CD8-positive, alpha-beta memory T cell (primary cell): ENCODE data around the gene PBXIP1. TPM values are rescaled to one million over a fixed set of nuclear protein-coding genes. Genes with fewer than 3 reads are reported as not detected.

ENCODE experiments used
- CTCF ChIA-PET: fragments of 350-600 bp; sonication (Branson Sonifier 250); formaldehyde crosslinking; loops from one replicate; lab custom pipeline; 2021; ENCODE audit warnings: antibody characterized with exemption; lab: Charles Lee
- POLR2A ChIA-PET: fragments of 350-600 bp; sonication (Branson Sonifier 250); formaldehyde crosslinking; loops from one replicate; lab custom pipeline; 2021; ENCODE audit warnings: antibody characterized with exemption; lab: Charles Lee
- DNase-seq, 5 donors: peaks; one replicate each; pipeline versions ENCODE4 v3.0.0 to v3.0.0-alpha.2; 2020 to 2022; ENCODE audit warnings: mixed read lengths in 1 of 5
- H3K27ac ChIP-seq: one replicate; pipeline ENCODE4 v1.7.0; 2013; ENCODE audit warnings: low read depth, mild to moderate bottlenecking, low read length, moderate library complexity
- H3K27me3 ChIP-seq: 2 replicates; pipeline ENCODE4 v1.7.0; 2013; ENCODE audit warnings: low read length, mild to moderate bottlenecking; ENCODE audit not compliant: insufficient read depth, poor library complexity, severe bottlenecking
- H3K36me3 ChIP-seq: 2 replicates; pipeline ENCODE4 v1.7.0; 2013; ENCODE audit warnings: mild to moderate bottlenecking, low read length, moderate library complexity; ENCODE audit not compliant: insufficient read depth
- H3K4me1 ChIP-seq: 2 replicates; pipeline ENCODE4 v1.7.0; 2013; ENCODE audit warnings: mild to moderate bottlenecking, low read length, moderate library complexity; ENCODE audit not compliant: insufficient read depth
- H3K4me3 ChIP-seq: 2 replicates; pipeline ENCODE4 v1.7.0; 2013; ENCODE audit warnings: mild to moderate bottlenecking, low read length
- H3K9me3 ChIP-seq: 2 replicates; pipeline ENCODE4 v1.7.0; 2013; ENCODE audit warnings: mild to moderate bottlenecking, low read length
- H3K27ac Mint-ChIP-seq, 8 donors: one replicate each; pipeline ENCODE4 v1.8.0; 2020 to 2021; ENCODE audit warnings: mixed read lengths in 8 of 8, mild to moderate bottlenecking in 6 of 8, inconsistent platforms in 3 of 8, moderate library complexity in 3 of 8
- H3K27me3 Mint-ChIP-seq, 2 donors: one replicate each; pipeline ENCODE4 v1.8.0; 2020 to 2021; ENCODE audit warnings: mixed read lengths in 2 of 2, mild to moderate bottlenecking in 1 of 2, moderate library complexity in 1 of 2
- H3K36me3 Mint-ChIP-seq, 3 donors: one replicate each; pipeline ENCODE4 v1.8.0; 2020 to 2021; ENCODE audit warnings: mixed read lengths in 3 of 3, inconsistent platforms in 1 of 3, mild to moderate bottlenecking in 1 of 3
- H3K4me1 Mint-ChIP-seq, 3 donors: one replicate each; pipeline ENCODE4 v1.8.0; 2020 to 2021; ENCODE audit warnings: mixed read lengths in 3 of 3, inconsistent platforms in 1 of 3, mild to moderate bottlenecking in 1 of 3
- H3K4me3 Mint-ChIP-seq, 7 donors: one replicate each; pipeline ENCODE4 v1.8.0; 2020 to 2021; ENCODE audit warnings: mixed read lengths in 7 of 7, mild to moderate bottlenecking in 6 of 7, moderate library complexity in 4 of 7, inconsistent platforms in 2 of 7
- H3K9me3 Mint-ChIP-seq, 5 donors: one replicate each; pipeline ENCODE4 v1.8.0; 2020 to 2022; ENCODE audit warnings: mixed read lengths in 5 of 5, mild to moderate bottlenecking in 3 of 5, moderate library complexity in 2 of 5, inconsistent platforms in 1 of 5
- polyA plus RNA-seq: library from polyadenylated mRNA; unstranded; fragments of 300-500 nt; fragmentation: Illumina TruSeq; gene quantifications from one replicate; pipeline ENCODE4 v1.2.3, GENCODE V29; 2021
- total RNA-seq, 2 experiments: library from RNA; stranded (reverse); gene quantifications; one replicate each; pipeline ENCODE4 v1.2.3, GENCODE V29; 2021

Gene PBXIP1
- total and polyA plus RNA-seq, 3 experiments from 2014 or later = 35.9 to 295 (median 36.1) TPM

DNA sequence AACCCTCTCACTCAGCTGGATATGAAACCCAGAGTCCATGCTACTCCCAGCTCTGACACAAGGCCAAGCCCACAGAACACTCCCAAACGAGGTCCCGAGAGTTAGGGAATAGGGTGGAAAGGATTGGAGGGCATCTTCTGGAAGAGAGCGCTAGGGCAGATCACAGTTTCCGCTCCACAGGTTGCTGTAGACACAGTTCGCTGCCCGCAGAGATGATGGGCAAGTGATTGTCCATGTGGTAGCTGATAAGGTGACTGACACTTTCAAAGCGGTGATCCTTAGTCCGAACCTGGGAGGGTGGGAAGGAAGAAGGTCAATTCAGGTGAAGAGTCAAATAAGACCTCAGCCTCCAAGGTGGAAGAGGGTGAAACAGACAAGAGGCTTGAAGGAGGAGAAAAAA is 7.7 kb upstream of the PBXIP1 start:
- Histone ChIP-seq H3K4me3 (no peak overlapping the region), H3K4me1 (peaks cover 19% of the 10 kb centered on the region), H3K27ac (no peak overlapping the region), H3K9me3 (no peaks in the 10 kb centered on the region), H3K27me3 (no peaks in the 10 kb centered on the region), H3K36me3 (peaks cover 40% of the 10 kb centered on the region)
- Mint-ChIP-seq H3K4me1 (peaks cover 26 to 44% (median 31%) of the 10 kb centered on the region in 3 donors), H3K4me3 (peak overlapping the region in 3 of 7 donors; percentile 3 to 68 (median 41)), H3K27ac (peak overlapping the region in 3 of 8 donors; percentile 65 to 99 (median 79)), H3K27me3 (no peaks in the 10 kb centered on the region), H3K36me3 (peaks cover 0 to 79% (median 8%) of the 10 kb centered on the region in 3 donors), H3K9me3 (no peaks in the 10 kb centered on the region)
- POLR2A ChIA-PET = no interaction called here
- CTCF ChIA-PET = interaction anchor here (1.4 kb wide), 1 partner anchor 11 kb away, joined by 3 read pairs; the partner anchor contains the start of gene CKS1B
- DNase-seq = peak in 1 of 5 donors; percentile 22

- peak in 1 of 5 donors; percentile 19 for DNase-seq
- CTCF ChIA-PET = interaction anchor here (0.7 to 3.7 kb wide), 3 partner anchors 34 to 54 kb away, joined by 3 to 42 read pairs (median 22); no protein-coding TSS in a partner anchor
- Mint-ChIP-seq H3K4me3 (peak overlapping the region; percentile 82 to 92 (median 87)), H3K36me3 (peaks cover 0 to 77% (median 7%) of the 10 kb centered on the region in 3 donors), H3K9me3 (no peaks in the 10 kb centered on the region), H3K27ac (peak overlapping the region; percentile 90 to 99 (median 96)), H3K4me1 (peaks cover 26 to 46% (median 37%) of the 10 kb centered on the region in 3 donors), H3K27me3 (no peaks in the 10 kb centered on the region)
- H3K4me3 ChIP-seq = peak overlapping the region; percentile 64
- H3K27me3 ChIP-seq = no peaks in the 10 kb centered on the region
- peaks cover 19% of the 10 kb centered on the region for H3K4me1 ChIP-seq
- peak overlapping the region; percentile 92 for H3K27ac ChIP-seq
- POLR2A ChIA-PET = no interaction called here
- no peaks in the 10 kb centered on the region for H3K9me3 ChIP-seq
- peaks cover 33% of the 10 kb centered on the region for H3K36me3 ChIP-seq
Observed at GRCh38 chr1:154962795-154963330, 7.0 kb upstream of the PBXIP1 start.

DNA sequence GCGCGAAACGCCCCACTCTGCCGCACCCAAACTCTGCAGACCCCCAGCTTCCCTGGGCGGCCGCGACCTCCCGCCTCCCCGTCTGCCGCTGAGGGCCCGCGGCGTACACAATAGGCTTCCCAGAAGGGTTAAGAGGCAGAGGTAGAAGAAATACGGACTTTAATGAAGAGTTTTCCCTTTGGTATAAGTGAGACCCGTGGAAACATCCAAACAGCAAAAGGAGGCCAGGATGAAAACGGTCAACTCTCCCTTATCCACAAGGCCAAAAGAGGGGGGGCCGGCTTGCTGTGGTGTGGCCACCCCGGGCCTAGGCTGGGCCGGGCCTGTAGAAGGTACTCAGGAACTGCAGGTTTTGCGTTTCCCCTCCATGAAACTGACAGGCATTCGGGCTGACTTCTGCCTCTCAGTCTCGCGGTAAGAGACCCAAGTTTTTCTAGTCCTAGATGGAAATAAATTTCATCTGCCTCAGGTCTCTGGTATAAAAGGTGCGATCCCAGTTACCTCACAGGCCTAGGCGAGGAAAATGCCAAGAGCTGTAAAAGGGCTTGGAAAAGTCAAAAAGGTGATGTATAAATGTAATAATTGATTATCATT is 6.4 kb upstream of the PBXIP1 start:
- H3K4me3 ChIP-seq = peak overlapping the region; percentile 64
- peaks cover 27% of the 10 kb centered on the region for H3K36me3 ChIP-seq
- H3K4me3 Mint-ChIP-seq = peak overlapping the region; percentile 82 to 92 (median 87)
- peaks cover 26 to 52% (median 43%) of the 10 kb centered on the region in 3 donors for H3K4me1 Mint-ChIP-seq
- CTCF ChIA-PET = interaction anchor here (0.7 to 3.7 kb wide), 10 partner anchors 8 to 82 kb away, joined by 3 to 42 read pairs (median 4); partner anchors contain the start of genes CKS1B and SHC1
- DNase-seq = peak in 1 of 5 donors; percentile 48
- POLR2A ChIA-PET = interaction anchor here (1.1 to 1.7 kb wide), 3 partner anchors 12 to 23 kb away, joined by 9 to 11 read pairs (median 10); partner anchors contain the start of genes CKS1B and FLAD1
- peak overlapping the region; percentile 92 for H3K27ac ChIP-seq
- H3K36me3 Mint-ChIP-seq = peaks cover 0 to 76% (median 7%) of the 10 kb centered on the region in 3 donors
- H3K27me3 Mint-ChIP-seq = no peaks in the 10 kb centered on the region
- H3K27ac Mint-ChIP-seq = peak overlapping the region; percentile 90 to 99 (median 96)
- H3K27me3 ChIP-seq = no peaks in the 10 kb centered on the region
- H3K9me3 Mint-ChIP-seq = no peaks in the 10 kb centered on the region
- H3K9me3 ChIP-seq = no peaks in the 10 kb centered on the region
- H3K4me1 ChIP-seq = peaks cover 24% of the 10 kb centered on the region

DNA sequence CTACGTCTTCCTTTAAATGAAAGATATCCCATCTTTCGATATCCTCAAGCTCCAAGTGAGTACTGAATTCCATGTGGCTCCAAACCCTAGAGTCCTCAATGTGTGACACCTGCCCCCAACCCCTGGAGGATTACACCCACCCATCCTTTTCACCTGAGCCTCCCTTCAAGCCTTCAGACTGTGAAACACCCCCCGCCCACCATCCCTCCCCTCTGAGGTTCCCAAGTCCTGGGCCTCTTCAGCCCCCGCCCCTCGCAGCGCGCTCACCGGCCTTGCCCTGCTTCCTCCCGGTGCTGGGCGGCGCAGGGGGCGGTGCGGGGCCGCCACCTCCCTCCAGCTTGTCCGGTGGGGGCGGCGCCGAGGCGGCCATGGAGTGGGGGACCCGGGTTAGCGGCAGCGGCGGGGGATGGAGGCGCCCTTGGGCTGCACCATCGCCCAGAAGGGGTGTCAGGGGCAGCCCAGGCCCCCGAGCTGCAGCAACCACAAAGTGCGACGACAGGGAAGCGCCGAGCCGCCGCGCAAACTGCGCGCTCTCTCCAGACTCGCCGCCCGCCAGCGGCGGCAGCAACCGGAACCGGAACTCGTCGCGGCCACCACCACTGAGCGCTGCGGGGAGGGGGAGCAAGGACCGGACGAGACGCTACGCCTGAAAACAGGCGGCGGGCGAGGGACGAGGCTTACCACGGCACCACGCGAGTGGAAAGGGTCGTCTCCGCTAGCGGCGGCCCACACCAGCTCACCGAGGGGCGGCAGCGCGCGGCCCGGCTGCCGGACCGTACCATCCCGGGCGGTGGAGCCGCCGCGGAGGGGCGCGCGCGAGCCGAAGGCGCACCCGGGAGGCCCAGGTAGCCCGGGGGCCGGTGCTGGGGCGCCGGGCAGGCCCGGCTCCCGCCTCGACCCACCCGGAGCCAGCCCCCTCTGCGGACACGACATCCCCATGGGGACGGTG is 5.6 kb upstream of the PBXIP1 start, which contains the start of gene PYGO2:
Gene PYGO2, minus strand, starts transcription at position 576 of the 949 bp plus-strand sequence. Its CDS starts 206 bp downstream, at position 370.
- H3K4me3 ChIP-seq = peak within 1 kb of the TSS; percentile 64
- H3K9me3 ChIP-seq = no peaks in the 10 kb centered on the region
- peak within 1 kb of the TSS; percentile 94 to 99 (median 98) for H3K27ac Mint-ChIP-seq
- H3K36me3 ChIP-seq = peaks cover 20% of the 10 kb centered on the region
- H3K9me3 Mint-ChIP-seq = no peaks in the 10 kb centered on the region
- H3K36me3 Mint-ChIP-seq = peaks cover 0 to 71% (median 7%) of the 10 kb centered on the region in 3 donors
- peaks cover 0 to 1% of the 10 kb centered on the region in 2 donors for H3K27me3 Mint-ChIP-seq
- peak within 1 kb of the TSS; percentile 92 for H3K27ac ChIP-seq
- peaks cover 31 to 59% (median 49%) of the 10 kb centered on the region in 3 donors for H3K4me1 Mint-ChIP-seq
- peak; percentile 74 to 86 (median 82) for DNase-seq
- H3K4me1 ChIP-seq = peaks cover 30% of the 10 kb centered on the region
- no peaks in the 10 kb centered on the region for H3K27me3 ChIP-seq
- CTCF ChIA-PET = interaction anchor here (0.9 to 3.7 kb wide), 20 partner anchors 9 to 124 kb away, joined by 3 to 42 read pairs (median 4); partner anchors contain the start of genes CKS1B, PMVK and SHC1
- POLR2A ChIA-PET = interaction anchor here (0.8 to 1.7 kb wide), 8 partner anchors 13 to 124 kb away, joined by 3 to 11 read pairs (median 4); partner anchors contain the start of genes CKS1B, FLAD1 and PMVK
- peak within 1 kb of the TSS; percentile 92 to 98 (median 96) for H3K4me3 Mint-ChIP-seq

DNA sequence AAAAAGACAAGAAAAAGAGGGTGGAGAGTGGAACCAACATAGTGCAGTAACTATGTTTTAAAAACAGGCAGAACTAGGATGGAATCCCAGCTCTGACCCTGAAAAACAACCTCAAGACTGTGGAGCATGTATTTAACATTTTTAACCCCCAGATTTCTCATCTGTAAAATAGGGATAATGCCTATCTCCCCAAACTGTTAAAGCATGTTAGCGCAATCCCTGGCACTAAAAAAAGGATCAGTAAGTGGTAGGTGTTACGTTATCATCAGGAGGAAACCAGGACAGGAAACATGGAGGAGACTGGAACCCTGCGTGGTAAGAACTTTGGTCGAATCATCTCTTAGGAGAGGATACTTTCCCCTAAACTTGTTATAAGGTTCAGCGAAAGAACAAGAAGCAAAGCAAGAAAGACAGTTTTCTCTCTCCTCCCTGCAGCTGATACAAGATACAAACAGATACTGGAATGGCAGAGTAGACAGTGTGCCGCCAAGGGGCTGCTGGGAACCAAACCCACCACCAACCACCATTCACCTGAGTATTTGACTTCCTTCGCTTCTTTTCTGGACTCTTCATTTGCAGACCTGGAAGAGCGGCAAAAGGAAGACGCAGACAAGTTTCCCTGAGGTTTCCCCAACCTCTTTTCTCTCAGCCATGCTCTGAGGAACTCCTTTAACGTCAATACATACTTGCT is 4.7 kb upstream of the PBXIP1 start:
- Mint-ChIP-seq H3K36me3 (peaks cover 0 to 70% (median 6%) of the 10 kb centered on the region in 3 donors), H3K27ac (peak overlapping the region; percentile 86 to 99 (median 98)), H3K4me1 (peaks cover 38 to 67% (median 57%) of the 10 kb centered on the region in 3 donors), H3K27me3 (peaks cover 0 to 3% of the 10 kb centered on the region in 2 donors), H3K9me3 (no peaks in the 10 kb centered on the region), H3K4me3 (peak overlapping the region; percentile 92 to 98 (median 96))
- peaks cover 11% of the 10 kb centered on the region for H3K36me3 ChIP-seq
- H3K27me3 ChIP-seq = no peaks in the 10 kb centered on the region
- H3K4me1 ChIP-seq = peaks cover 34% of the 10 kb centered on the region
- CTCF ChIA-PET = interaction anchor here (0.9 to 3.7 kb wide), 13 partner anchors 8 to 101 kb away, joined by 3 to 42 read pairs (median 7); partner anchors contain the start of genes PMVK and SHC1
- POLR2A ChIA-PET = interaction anchor here (0.6 to 1.7 kb wide), 12 partner anchors 13 to 125 kb away, joined by 3 to 11 read pairs (median 4); partner anchors contain the start of genes CKS1B, FLAD1 and PMVK
- H3K9me3 ChIP-seq = no peaks in the 10 kb centered on the region
- peak overlapping the region; percentile 92 for H3K27ac ChIP-seq
- no peak for DNase-seq
- H3K4me3 ChIP-seq = peak overlapping the region; percentile 64

GRCh38 chr1:154959426-154959780 is 3.5 kb upstream of the PBXIP1 start:
- ChIA-PET POLR2A (interaction anchor here (0.6 to 1.2 kb wide), 2 partner anchors 37 to 57 kb away, joined by 3 read pairs; no protein-coding TSS in a partner anchor), CTCF (interaction anchor here (3.7 kb wide), 1 partner anchor 58 kb away, joined by 42 read pairs; no protein-coding TSS in a partner anchor)
- Mint-ChIP-seq H3K4me1 (peaks cover 46 to 78% (median 66%) of the 10 kb centered on the region in 3 donors), H3K36me3 (peaks cover 0 to 69% (median 5%) of the 10 kb centered on the region in 3 donors), H3K9me3 (no peaks in the 10 kb centered on the region), H3K27me3 (peaks cover 0 to 3% of the 10 kb centered on the region in 2 donors), H3K27ac (peak overlapping the region in 3 of 8 donors; percentile 76 to 97 (median 86)), H3K4me3 (peak overlapping the region in 3 of 7 donors; percentile 15 to 96 (median 58))
- DNase-seq = peak in 1 of 5 donors; percentile 43
- peaks cover 6% of the 10 kb centered on the region for H3K36me3 ChIP-seq
- H3K4me1 ChIP-seq = peaks cover 41% of the 10 kb centered on the region
- no peak overlapping the region for H3K4me3 ChIP-seq
- H3K9me3 ChIP-seq = no peaks in the 10 kb centered on the region
- H3K27me3 ChIP-seq = no peaks in the 10 kb centered on the region
- no peak overlapping the region for H3K27ac ChIP-seq
